Measurements from ENCODE around the gene KAZN. TPM values are rescaled to one million over a fixed set of nuclear protein-coding genes. Genes with fewer than 3 reads are reported as not detected.

The KAZN gene
- total and polyA plus RNA-seq, 2 experiments from 2014 or later, result 7.9 to 15.6 TPM

GRCh38 chr1:14989931-14990728 lies 391.6 kb downstream of the KAZN start:
- WGBS (ENCODE audit: low lambda C conversion rate, missing lambda C conversion rate), result 86% methylated on average over 12 of the region's 12 CpGs
- H3K4me2 ChIP-seq, result no peak overlapping the region

GRCh38 chr1:14993414-14993813 lies 394.9 kb downstream of the KAZN start:
- WGBS (ENCODE audit: low lambda C conversion rate, missing lambda C conversion rate), result 80% methylated on average over 13 of the region's 13 CpGs
- Histone ChIP-seq H3K9me3 (ENCODE audit: low read depth) (no peaks in the 10 kb centered on the region), H3K36me3 (replicated peaks; ENCODE audit: insufficient read depth, low read depth) (no peaks in the 10 kb centered on the region), H3K4me2 (no peak overlapping the region), H4K20me1 (ENCODE audit: insufficient read depth, poor library complexity, severe bottlenecking) (no peaks in the 10 kb centered on the region), H3K27ac (no peak overlapping the region), H3K79me2 (no peaks in the 10 kb centered on the region), H3K4me1 (ENCODE audit: insufficient read depth) (peaks cover 7% of the 10 kb centered on the region), H3K9me2 (replicated peaks; ENCODE audit: insufficient read depth) (no peaks in the 10 kb centered on the region), H3K4me3 (no peak overlapping the region), H3K27me3 (no peaks in the 10 kb centered on the region), H2AFZ (no peak overlapping the region)
- TF ChIP-seq CTCF (IDR thresholded peaks at IDR 0.05; ENCODE audit: poor library complexity) (no peak), EZH2phosphoT487 (IDR thresholded peaks at IDR 0.05; ENCODE audit: low read depth, severe bottlenecking, unreplicated experiment) (no peak), EZH2 (IDR thresholded peaks at IDR 0.05; ENCODE audit: borderline replicate concordance) (no peak)
- DNase-seq (ENCODE audit: low spot score), result no peak

More at GRCh38 chr1:14989931-14990728, 391.6 kb downstream of the KAZN start:
- H3K27me3 ChIP-seq, result no peaks in the 10 kb centered on the region
- H3K4me3 ChIP-seq, result no peak overlapping the region
- no peak for TF ChIP-seq CTCF (IDR thresholded peaks at IDR 0.05; ENCODE audit: poor library complexity)
- no peak for TF ChIP-seq EZH2phosphoT487 (IDR thresholded peaks at IDR 0.05; ENCODE audit: low read depth, severe bottlenecking, unreplicated experiment)
- no peak for TF ChIP-seq EZH2 (IDR thresholded peaks at IDR 0.05; ENCODE audit: borderline replicate concordance)
- no peaks in the 10 kb centered on the region for H3K9me3 ChIP-seq (ENCODE audit: low read depth)
- no peak for DNase-seq (ENCODE audit: low spot score)
- no peak overlapping the region for H2AFZ ChIP-seq
- H3K9me2 ChIP-seq (replicated peaks; ENCODE audit: insufficient read depth), result no peaks in the 10 kb centered on the region
- no peaks in the 10 kb centered on the region for H4K20me1 ChIP-seq (ENCODE audit: insufficient read depth, poor library complexity, severe bottlenecking)
- peaks cover 8% of the 10 kb centered on the region for H3K4me1 ChIP-seq (ENCODE audit: insufficient read depth)
- no peaks in the 10 kb centered on the region for H3K79me2 ChIP-seq
- H3K27ac ChIP-seq, result no peak overlapping the region
- H3K36me3 ChIP-seq (replicated peaks; ENCODE audit: insufficient read depth, low read depth), result no peaks in the 10 kb centered on the region

- WGBS (ENCODE audit: low lambda C conversion rate, missing lambda C conversion rate), result 92% methylated on average over 7 of the region's 7 CpGs
- Histone ChIP-seq H4K20me1 (ENCODE audit: insufficient read depth, poor library complexity, severe bottlenecking) (no peaks in the 10 kb centered on the region), H3K79me2 (no peaks in the 10 kb centered on the region), H3K4me1 (ENCODE audit: insufficient read depth) (peaks cover 5% of the 10 kb centered on the region), H3K27me3 (no peaks in the 10 kb centered on the region), H3K4me2 (no peak overlapping the region), H3K27ac (no peak overlapping the region), H3K9me3 (ENCODE audit: low read depth) (no peaks in the 10 kb centered on the region), H2AFZ (no peak overlapping the region), H3K4me3 (no peak overlapping the region), H3K9me2 (replicated peaks; ENCODE audit: insufficient read depth) (no peaks in the 10 kb centered on the region), H3K36me3 (replicated peaks; ENCODE audit: insufficient read depth, low read depth) (no peaks in the 10 kb centered on the region)
- no peak for TF ChIP-seq EZH2 (IDR thresholded peaks at IDR 0.05; ENCODE audit: borderline replicate concordance)
- TF ChIP-seq EZH2phosphoT487 (IDR thresholded peaks at IDR 0.05; ENCODE audit: low read depth, severe bottlenecking, unreplicated experiment), result no peak
- no peak for TF ChIP-seq CTCF (IDR thresholded peaks at IDR 0.05; ENCODE audit: poor library complexity)
- no peak for DNase-seq (ENCODE audit: low spot score)
These were observed 395.7 kb downstream of the KAZN start for GRCh38 chr1:14994148-14994547.
